Hepatocyte (in vitro differentiated cells): ENCODE results near the gene CCRL2. TPM values are rescaled to one million over a fixed set of nuclear protein-coding genes. Genes with fewer than 3 reads are reported as not detected.

Experiments used
- DNase-seq: peaks from one replicate; pipeline ENCODE4 v3.0.0-alpha.2; 2016; ENCODE audit warnings: low spot score
- H2AFZ ChIP-seq: fragments of 200-600 bp; sonication (generic); 2 replicates; pipeline ENCODE4 v1.6.0; 2016; ENCODE audit warnings: antibody characterized with exemption, mild to moderate bottlenecking
- H3K27ac ChIP-seq: fragments of 200-600 bp; sonication (generic); 2 replicates; pipeline ENCODE4 v1.5.1; 2016; ENCODE audit warnings: mild to moderate bottlenecking
- H3K27me3 ChIP-seq: fragments of 200-600 bp; sonication (generic); 2 replicates; pipeline ENCODE4 v1.6.1; 2016
- H3K36me3 ChIP-seq: fragments of 200-600 bp; sonication (generic); replicated peaks from 2 replicates; pipeline ENCODE4 v1.5.1; 2016; ENCODE audit warnings: low read depth; ENCODE audit not compliant: insufficient read depth
- H3K4me1 ChIP-seq: fragments of 200-600 bp; sonication (generic); 2 replicates; pipeline ENCODE4 v1.5.1; 2016; ENCODE audit warnings: mild to moderate bottlenecking, moderate library complexity; ENCODE audit not compliant: insufficient read depth
- H3K4me2 ChIP-seq: fragments of 200-600 bp; sonication (generic); 2 replicates; pipeline ENCODE4 v1.6.0; 2016
- H3K4me3 ChIP-seq: fragments of 200-600 bp; sonication (generic); 2 replicates; pipeline ENCODE4 v1.5.1; 2016; ENCODE audit warnings: mild to moderate bottlenecking
- H3K79me2 ChIP-seq: fragments of 200-600 bp; sonication (generic); 2 replicates; pipeline ENCODE4 v1.6.0; 2017; ENCODE audit warnings: mild to moderate bottlenecking
- H3K9me2 ChIP-seq: fragments of 200-600 bp; sonication (generic); replicated peaks from 2 replicates; pipeline ENCODE4 v1.6.0; 2017; ENCODE audit warnings: mild to moderate bottlenecking; ENCODE audit not compliant: insufficient read depth
- H3K9me3 ChIP-seq: fragments of 200-600 bp; sonication (generic); 2 replicates; pipeline ENCODE4 v1.5.1; 2016; ENCODE audit warnings: low read depth, mild to moderate bottlenecking
- H4K20me1 ChIP-seq: fragments of 200-600 bp; sonication (generic); 2 replicates; pipeline ENCODE4 v1.6.0; 2016; ENCODE audit warnings: mild to moderate bottlenecking; ENCODE audit not compliant: insufficient read depth, poor library complexity, severe bottlenecking
- EZH2 ChIP-seq: fragments of 200-600 bp; sonication (generic); IDR thresholded peaks from 2 replicates; pipeline ENCODE4 v1.6.1; 2016; ENCODE audit warnings: antibody characterized with exemption, mild to moderate bottlenecking, borderline replicate concordance
- EZH2phosphoT487 ChIP-seq: fragments of 200-600 bp; sonication (generic); IDR thresholded peaks from one replicate; pipeline ENCODE4 v1.6.1; 2018; ENCODE audit warnings: antibody characterized with exemption, mild to moderate bottlenecking, low read depth, moderate library complexity; ENCODE audit not compliant: unreplicated experiment, severe bottlenecking
- WGBS: methylation state at CpG from one replicate; pipeline ENCODE4 v1.1.6; 2016; ENCODE audit warnings: low lambda C conversion rate; ENCODE audit errors: missing lambda C conversion rate; 5-methylcytosine and 5-hydroxymethylcytosine counted together
- polyA plus RNA-seq: library from polyadenylated mRNA; unstranded; fragments of >200 nt; fragmentation: Nextera tagmentation; extraction: Ambion mirVana; gene quantifications from 2 replicates; pipeline ENCODE4 v1.2.1, GENCODE V29; 2016
- total RNA-seq: library from RNA; depleted of rRNA; stranded (reverse); fragments of >200 nt; gene quantifications from 2 replicates; pipeline ENCODE4 v1.2.3, GENCODE V29; 2014
- TF ChIP-seq, protein P1 (sequence below): fragments of 200-600 bp; sonication (generic); IDR thresholded peaks from 2 replicates; pipeline ENCODE4 v1.5.1; 2016; ENCODE audit warnings: antibody characterized with exemption, mild to moderate bottlenecking; ENCODE audit not compliant: poor library complexity

CCRL2 gene
- total and polyA plus RNA-seq, 2 experiments from 2014 or later = 1.5 to 4.0 TPM

DNA sequence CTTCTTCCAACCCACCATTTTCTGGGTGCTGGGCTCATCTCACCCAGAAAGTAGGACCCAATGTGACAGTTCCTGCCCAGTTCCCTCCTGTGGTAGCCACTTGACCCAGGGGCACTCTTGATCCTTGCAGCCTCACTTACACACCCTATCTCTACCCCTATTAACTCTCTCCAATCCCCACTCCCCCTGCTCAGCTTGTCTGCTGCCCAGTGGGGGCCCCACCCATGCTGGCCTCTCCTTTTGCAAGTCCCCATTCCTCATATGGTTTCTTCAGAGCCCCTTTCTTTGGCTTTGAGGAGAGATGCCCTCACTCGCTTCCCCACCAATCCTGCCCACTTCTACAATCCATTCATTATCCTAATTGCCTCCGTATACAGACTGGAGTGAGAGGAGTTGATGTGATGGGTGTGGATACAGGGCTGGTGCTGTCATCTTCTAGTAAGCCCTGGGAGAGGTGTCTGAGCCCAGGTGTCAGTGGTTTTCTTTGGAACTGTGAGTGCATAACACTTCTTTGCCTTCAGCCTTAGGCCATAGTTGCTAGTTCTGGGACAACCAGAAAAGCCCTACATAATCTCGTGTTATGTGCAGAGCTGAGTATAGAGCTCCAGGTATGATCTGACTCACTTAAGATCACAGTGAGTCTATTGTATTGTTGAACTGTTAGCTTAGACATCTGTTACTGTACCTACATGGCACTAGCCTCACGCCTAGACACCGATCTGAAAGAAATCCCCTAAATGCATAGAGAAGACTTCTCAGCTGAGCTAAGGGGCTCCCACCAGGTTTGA lies 41.1 kb upstream of the CCRL2 start:
- WGBS = 93% methylated on average over 5 of the region's 5 CpGs
- H3K9me2 ChIP-seq = no peaks in the 10 kb centered on the region
- no peak for DNase-seq

DNA sequence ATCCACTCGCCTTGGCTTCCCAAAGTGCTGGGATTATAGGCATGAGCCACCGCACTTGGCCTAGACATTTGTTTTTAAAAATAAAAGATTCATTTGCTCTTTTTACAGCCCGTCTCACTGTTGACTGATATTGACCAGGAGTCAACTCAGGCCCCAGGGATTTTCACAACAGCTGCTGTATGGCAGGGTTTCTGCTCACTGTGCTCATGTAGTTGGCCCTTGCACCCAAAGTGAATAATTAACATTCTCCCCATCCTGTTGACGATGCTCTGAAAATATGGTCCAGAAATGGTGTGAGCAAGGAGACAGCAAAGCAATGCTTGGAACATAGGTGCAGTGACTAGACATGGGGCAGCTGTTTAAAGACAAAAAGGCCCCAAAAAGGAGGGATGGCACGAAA lies 39.2 kb upstream of the CCRL2 start:
- Histone ChIP-seq H3K79me2 (no peaks in the 10 kb centered on the region), H3K9me2 (no peaks in the 10 kb centered on the region), H4K20me1 (no peaks in the 10 kb centered on the region), H2AFZ (no peak overlapping the region), H3K9me3 (no peaks in the 10 kb centered on the region), H3K4me1 (no peaks in the 10 kb centered on the region), H3K27ac (no peak overlapping the region), H3K4me2 (no peak overlapping the region), H3K36me3 (no peaks in the 10 kb centered on the region), H3K27me3 (peaks cover 6% of the 10 kb centered on the region), H3K4me3 (no peak overlapping the region)
- 73% methylated on average over 5 of the region's 5 CpGs for WGBS
- no peak for TF ChIP-seq EZH2
- TF ChIP-seq EZH2phosphoT487 = no peak
- TF ChIP-seq, protein P1, sequence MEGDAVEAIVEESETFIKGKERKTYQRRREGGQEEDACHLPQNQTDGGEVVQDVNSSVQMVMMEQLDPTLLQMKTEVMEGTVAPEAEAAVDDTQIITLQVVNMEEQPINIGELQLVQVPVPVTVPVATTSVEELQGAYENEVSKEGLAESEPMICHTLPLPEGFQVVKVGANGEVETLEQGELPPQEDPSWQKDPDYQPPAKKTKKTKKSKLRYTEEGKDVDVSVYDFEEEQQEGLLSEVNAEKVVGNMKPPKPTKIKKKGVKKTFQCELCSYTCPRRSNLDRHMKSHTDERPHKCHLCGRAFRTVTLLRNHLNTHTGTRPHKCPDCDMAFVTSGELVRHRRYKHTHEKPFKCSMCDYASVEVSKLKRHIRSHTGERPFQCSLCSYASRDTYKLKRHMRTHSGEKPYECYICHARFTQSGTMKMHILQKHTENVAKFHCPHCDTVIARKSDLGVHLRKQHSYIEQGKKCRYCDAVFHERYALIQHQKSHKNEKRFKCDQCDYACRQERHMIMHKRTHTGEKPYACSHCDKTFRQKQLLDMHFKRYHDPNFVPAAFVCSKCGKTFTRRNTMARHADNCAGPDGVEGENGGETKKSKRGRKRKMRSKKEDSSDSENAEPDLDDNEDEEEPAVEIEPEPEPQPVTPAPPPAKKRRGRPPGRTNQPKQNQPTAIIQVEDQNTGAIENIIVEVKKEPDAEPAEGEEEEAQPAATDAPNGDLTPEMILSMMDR = no peak
- DNase-seq = peak; percentile 38

More for the DNA sequence above, 41.1 kb upstream of the CCRL2 start:
- Histone ChIP-seq H3K4me3 (no peak overlapping the region), H2AFZ (no peak overlapping the region), H3K27me3 (peaks cover 5% of the 10 kb centered on the region), H3K27ac (no peak overlapping the region), H3K79me2 (no peaks in the 10 kb centered on the region), H3K4me1 (peaks cover 3% of the 10 kb centered on the region), H3K36me3 (no peaks in the 10 kb centered on the region), H3K4me2 (no peak overlapping the region), H3K9me3 (no peaks in the 10 kb centered on the region), H4K20me1 (no peaks in the 10 kb centered on the region)
- TF ChIP-seq EZH2phosphoT487 = no peak
- TF ChIP-seq EZH2 = no peak
- TF ChIP-seq, protein P1 = no peak

DNA sequence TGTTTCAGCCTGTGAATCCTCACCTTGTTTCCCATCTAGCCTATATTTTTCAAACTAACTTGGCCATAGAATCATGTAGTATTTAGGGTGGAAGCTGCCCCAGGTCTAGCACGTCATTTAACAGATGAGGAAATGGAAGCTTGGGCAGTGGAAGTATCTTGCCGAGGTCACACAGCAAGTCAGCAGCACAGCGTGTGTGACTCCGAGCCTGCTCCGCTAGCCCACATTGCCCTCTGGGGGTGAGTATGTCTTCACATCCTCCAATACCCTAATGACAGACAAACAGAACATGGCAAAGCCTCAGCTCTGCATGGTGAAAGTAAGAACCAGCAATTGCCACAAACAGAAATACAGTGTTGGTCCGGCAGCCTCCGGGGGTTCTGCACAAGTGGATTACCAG lies 38.5 kb upstream of the CCRL2 start:
- H3K27ac ChIP-seq = no peak overlapping the region
- H3K9me2 ChIP-seq = no peaks in the 10 kb centered on the region
- H3K9me3 ChIP-seq = no peaks in the 10 kb centered on the region
- H3K4me1 ChIP-seq = no peaks in the 10 kb centered on the region
- H3K4me3 ChIP-seq = no peak overlapping the region
- H4K20me1 ChIP-seq = no peaks in the 10 kb centered on the region
- H3K4me2 ChIP-seq = no peak overlapping the region
- no peak overlapping the region for H2AFZ ChIP-seq
- H3K79me2 ChIP-seq = no peaks in the 10 kb centered on the region
- H3K36me3 ChIP-seq = no peaks in the 10 kb centered on the region
- no peak for TF ChIP-seq EZH2
- TF ChIP-seq, protein P1 = peak; percentile 25
- TF ChIP-seq EZH2phosphoT487 = no peak
- peaks cover 14% of the 10 kb centered on the region for H3K27me3 ChIP-seq
- 60% methylated on average over 7 of the region's 7 CpGs for WGBS
- DNase-seq = peak; percentile 40
